SK-N-SH (cell line): ENCODE data around the gene SSRP1. TPM values are rescaled to one million over a fixed set of nuclear protein-coding genes. Genes with fewer than 3 reads are reported as not detected.

Experiments used
- CTCF ChIA-PET: fragments of 300-600, 350-600 bp; formaldehyde crosslinking; extraction: SDS; loops from one replicate; lab custom pipeline; 2021; lab: Yijun Ruan, JAX
- POLR2A ChIA-PET: fragments of 350-600 bp; sonication (Branson Sonifier 250); formaldehyde crosslinking; extraction: SDS; loops from one replicate; lab custom pipeline; 2020; ENCODE audit warnings: antibody characterized with exemption, inconsistent platforms; lab: Yijun Ruan, JAX
- DNase-seq: peaks from one replicate; pipeline ENCODE4 v3.0.0; 2012
- H2AFZ ChIP-seq: fragments of 200-600 bp; sonication (generic); 2 replicates; pipeline ENCODE4 v1.8.1; 2016; ENCODE audit warnings: antibody characterized with exemption, mild to moderate bottlenecking, low read depth
- H3F3A ChIP-seq: fragments of 200-600 bp; sonication (generic); replicated peaks from 2 replicates; pipeline ENCODE3; 2016; ENCODE audit warnings: antibody characterized with exemption, mild to moderate bottlenecking; ENCODE audit not compliant: insufficient read depth
- H3K27ac ChIP-seq, 2 experiments: fragments of 200-500 bp in 1 of 2; fragments of 200-600 bp in 1 of 2; sonication (Bioruptor generic) in 1 of 2; sonication (generic), shearing (Covaris generic) in 1 of 2; 2 replicates each; pipeline versions ENCODE4 v1.5.1 to v1.6.1; 2014 to 2016; ENCODE audit warnings: low read depth in 2 of 2, inconsistent platforms in 1 of 2, low read length in 1 of 2, mild to moderate bottlenecking in 1 of 2, mixed read lengths in 1 of 2
- H3K27me3 ChIP-seq: fragments of 200-600 bp; sonication (generic), shearing (Covaris generic); 2 replicates; pipeline ENCODE4 v1.6.1; 2016; ENCODE audit warnings: mixed run types; ENCODE audit not compliant: insufficient read depth
- H3K36me3 ChIP-seq, 2 experiments: fragments of 200-500 bp in 1 of 2; fragments of 200-600 bp in 1 of 2; sonication (Bioruptor generic) in 1 of 2; sonication (generic) in 1 of 2; replicated peaks in 1 of 2; 2 replicates each; pipeline versions ENCODE3 to v1.5.1; 2014 to 2016; ENCODE audit warnings: low read length in 1 of 2, mild to moderate bottlenecking in 1 of 2; ENCODE audit not compliant: insufficient read depth in 2 of 2, control insufficient read depth in 1 of 2
- H3K4me1 ChIP-seq, 2 experiments: fragments of 200-500 bp in 1 of 2; fragments of 200-600 bp in 1 of 2; sonication (Bioruptor generic) in 1 of 2; sonication (generic), shearing (Covaris generic) in 1 of 2; 2 replicates each; pipeline versions ENCODE4 v1.5.1 to v1.6.1; 2014 to 2016; ENCODE audit warnings: low read depth in 1 of 2, low read length in 1 of 2, mixed run types in 1 of 2; ENCODE audit not compliant: insufficient read depth in 2 of 2, control insufficient read depth in 1 of 2
- H3K4me2 ChIP-seq: fragments of 200-600 bp; sonication (generic), shearing (Covaris generic); 2 replicates; pipeline ENCODE4 v1.6.1; 2017; ENCODE audit warnings: mixed run types
- H3K4me3 ChIP-seq, 2 experiments: fragments of 200-500 bp in 1 of 2; fragments of 200-600 bp in 1 of 2; sonication (Bioruptor generic) in 1 of 2; sonication (generic), shearing (Covaris generic) in 1 of 2; 2 replicates each; pipeline versions ENCODE4 v1.5.1 to v1.8.1; 2014 to 2016; ENCODE audit warnings: low read depth in 2 of 2, inconsistent platforms in 1 of 2, low read length in 1 of 2, mild to moderate bottlenecking in 1 of 2, mixed read lengths in 1 of 2, moderate library complexity in 1 of 2
- H3K79me2 ChIP-seq: fragments of 200-600 bp; sonication (generic); 2 replicates; pipeline ENCODE4 v1.8.1; 2017; ENCODE audit warnings: mild to moderate bottlenecking; ENCODE audit not compliant: insufficient read depth
- H3K9ac ChIP-seq: fragments of 200-600 bp; sonication (generic); 2 replicates; pipeline ENCODE4 v1.6.1; 2017; ENCODE audit warnings: mixed run types
- H3K9me2 ChIP-seq: fragments of 200-600 bp; sonication (generic); 2 replicates; pipeline ENCODE4 v1.6.1; 2017; ENCODE audit warnings: mixed run types
- H3K9me3 ChIP-seq: fragments of 200-600 bp; sonication (generic); 2 replicates; pipeline ENCODE4 v1.6.1; 2017; ENCODE audit warnings: mixed run types, mild to moderate bottlenecking, moderate library complexity
- H4K20me1 ChIP-seq: fragments of 200-600 bp; sonication (generic); 2 replicates; pipeline ENCODE4 v1.6.1; 2017; ENCODE audit warnings: mild to moderate bottlenecking, mixed run types; ENCODE audit not compliant: insufficient read depth
- CTCF ChIP-seq: fragments of 200-600 bp; sonication (generic); IDR thresholded peaks from 2 replicates; pipeline ENCODE4 v1.6.1; 2017; ENCODE audit warnings: antibody characterized with exemption, mild to moderate bottlenecking, moderate library complexity
- ELF1 ChIP-seq: IDR thresholded peaks from 2 replicates; pipeline ENCODE4 v1.4.0; 2012
- FOXM1 ChIP-seq: IDR thresholded peaks from 2 replicates; pipeline ENCODE4 v1.4.0; 2012; ENCODE audit warnings: low read depth, mild to moderate bottlenecking
- GABPA ChIP-seq: IDR thresholded peaks from 2 replicates; pipeline ENCODE4 v1.4.0; 2012; ENCODE audit warnings: low read depth, mild to moderate bottlenecking
- GATA2 ChIP-seq: sonication (generic); formaldehyde crosslinking; IDR thresholded peaks from 2 replicates; pipeline ENCODE4 v1.5.0; 2020; ENCODE audit warnings: mild to moderate bottlenecking, missing genetic modification reagents
- JUND ChIP-seq: IDR thresholded peaks from 2 replicates; pipeline ENCODE4 v1.4.0; 2012
- MXI1 ChIP-seq: IDR thresholded peaks from 2 replicates; pipeline ENCODE4 v1.6.1; 2012; ENCODE audit warnings: mild to moderate bottlenecking, low read depth, low read length, improper control_type of control experiment
- NFIC ChIP-seq: IDR thresholded peaks from 2 replicates; pipeline ENCODE4 v1.4.0; 2012; ENCODE audit warnings: borderline replicate concordance
- NRF1 ChIP-seq: IDR thresholded peaks from 2 replicates; pipeline ENCODE4 v1.6.1; 2012; ENCODE audit warnings: low read depth, mild to moderate bottlenecking, low read length
- RAD21 ChIP-seq: IDR thresholded peaks from 2 replicates; pipeline ENCODE4 v1.6.1; 2012; ENCODE audit warnings: mild to moderate bottlenecking, low read length
- RCOR1 ChIP-seq: fragments of 150-350 bp; IDR thresholded peaks from 2 replicates; pipeline ENCODE4 v1.6.1; 2017; ENCODE audit warnings: antibody characterized with exemption, low read length
- RFX5 ChIP-seq: IDR thresholded peaks from 2 replicates; pipeline ENCODE4 v1.6.1; 2012; ENCODE audit warnings: mild to moderate bottlenecking, improper control_type of control experiment, low read length
- RXRA ChIP-seq: IDR thresholded peaks from 2 replicates; pipeline ENCODE4 v1.4.0; 2012; ENCODE audit warnings: low read depth, mild to moderate bottlenecking, borderline replicate concordance
- SIN3A ChIP-seq: IDR thresholded peaks from 2 replicates; pipeline ENCODE4 v1.6.1; 2012; ENCODE audit warnings: low read depth, mild to moderate bottlenecking, low read length, moderate library complexity, borderline replicate concordance
- SMC3 ChIP-seq: IDR thresholded peaks from 2 replicates; pipeline ENCODE4 v1.6.1; 2012; ENCODE audit warnings: low read depth, low read length, improper control_type of control experiment
- TAF1 ChIP-seq: IDR thresholded peaks from 2 replicates; pipeline ENCODE4 v1.6.1; 2012; ENCODE audit warnings: low read depth, mild to moderate bottlenecking, low read length, moderate library complexity, borderline replicate concordance
- TEAD4 ChIP-seq: IDR thresholded peaks from 2 replicates; pipeline ENCODE4 v1.4.0; 2012; ENCODE audit warnings: mild to moderate bottlenecking, borderline replicate concordance; ENCODE audit not compliant: insufficient read depth
- USF1 ChIP-seq: IDR thresholded peaks from 2 replicates; pipeline ENCODE4 v1.4.0; 2012; ENCODE audit warnings: low read depth, borderline replicate concordance
- WGBS: methylation state at CpG from one replicate; pipeline ENCODE4 v1.1.6; 2017; ENCODE audit warnings: low lambda C conversion rate; 5-methylcytosine and 5-hydroxymethylcytosine counted together
- polyA plus RNA-seq, 3 experiments: library from polyadenylated mRNA; depleted of rRNA; stranded (reverse); fragments of >200 nt; gene quantifications; 2 replicates each; pipeline ENCODE4 v1.2.3, GENCODE V29; 2012
- TF ChIP-seq, protein P1 (sequence below): IDR thresholded peaks from 2 replicates; pipeline ENCODE4; 2012

Gene SSRP1
- polyA plus RNA-seq, 1 of the 3 experiments (the other 2 are of a cell fraction), result 137 TPM

- Histone ChIP-seq H3K9me3 (no peaks in the 10 kb centered on the region), H3K79me2 (peaks cover 27% of the 10 kb centered on the region), H3K9me2 (no peaks in the 10 kb centered on the region), H3K4me1 (peaks cover 21 to 29% of the 10 kb centered on the region in 2 experiments; a peak in 3 of 4 replicates), H3F3A (peaks cover 23% of the 10 kb centered on the region), H4K20me1 (no peaks in the 10 kb centered on the region), H3K27ac (no peak overlapping the region; a peak in 1 of 4 replicates), H3K4me2 (no peak overlapping the region), H3K4me3 (no peak overlapping the region), H3K9ac (no peak overlapping the region), H3K27me3 (no peaks in the 10 kb centered on the region), H2AFZ (no peak overlapping the region), H3K36me3 (peaks cover 46 to 68% of the 10 kb centered on the region in 2 experiments)
- POLR2A ChIA-PET, result no interaction called here
- DNase-seq, result no peak
- 96% methylated on average over 5 of the region's 5 CpGs for WGBS
- TF ChIP-seq NRF1 (no peak), ELF1 (no peak), USF1 (no peak), MXI1 (no peak), JUND (no peak), FOXM1 (no peak), RAD21 (no peak), CTCF (no peak), GATA2 (CRISPR knock-in tag) (no peak), SIN3A (no peak), RXRA (no peak), RCOR1 (no peak), TAF1 (no peak), SMC3 (no peak), NFIC (no peak), RFX5 (no peak), GABPA (no peak), TEAD4 (no peak)
- TF ChIP-seq, protein P1, sequence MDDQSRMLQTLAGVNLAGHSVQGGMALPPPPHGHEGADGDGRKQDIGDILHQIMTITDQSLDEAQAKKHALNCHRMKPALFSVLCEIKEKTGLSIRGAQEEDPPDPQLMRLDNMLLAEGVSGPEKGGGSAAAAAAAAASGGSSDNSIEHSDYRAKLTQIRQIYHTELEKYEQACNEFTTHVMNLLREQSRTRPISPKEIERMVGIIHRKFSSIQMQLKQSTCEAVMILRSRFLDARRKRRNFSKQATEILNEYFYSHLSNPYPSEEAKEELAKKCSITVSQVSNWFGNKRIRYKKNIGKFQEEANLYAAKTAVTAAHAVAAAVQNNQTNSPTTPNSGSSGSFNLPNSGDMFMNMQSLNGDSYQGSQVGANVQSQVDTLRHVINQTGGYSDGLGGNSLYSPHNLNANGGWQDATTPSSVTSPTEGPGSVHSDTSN, result no peak
- CTCF ChIA-PET, result interaction anchor here (0.7 to 1.4 kb wide), 2 partner anchors 20 to 130 kb away, joined by 3 read pairs; no protein-coding TSS in a partner anchor
These were observed 8.0 kb downstream of the SSRP1 start for GRCh38 chr11:57327721-57328120.
